Spleen (tissue), 11 donors: ENCODE results near the gene CDC42BPB. TPM values are rescaled to one million over a fixed set of nuclear protein-coding genes. Genes with fewer than 3 reads are reported as not detected.

ENCODE experiments used
- DNase-seq: peaks from one replicate; pipeline ENCODE4 v3.0.0-alpha.2; 2020
- H3K27ac ChIP-seq, 8 donors: fragments of 200-600 bp; sonication (generic) in 7 of 8; 1 replicate in 4 of 8; 2 replicates in 4 of 8; pipeline versions ENCODE4 v1.5.0 to v1.8.0; 2016 to 2021; ENCODE audit warnings: inconsistent platforms in 4 of 8, mild to moderate bottlenecking in 4 of 8, moderate library complexity in 1 of 8
- H3K27me3 ChIP-seq, 7 donors: fragments of 200-600 bp; sonication (generic) in 6 of 7; replicated peaks in 1 of 7; 1 replicate in 4 of 7; 2 replicates in 3 of 7; pipeline versions ENCODE4 v1.5.0 to v1.8.0; 2016 to 2021; ENCODE audit warnings: inconsistent platforms in 3 of 7, mild to moderate bottlenecking in 1 of 7
- H3K36me3 ChIP-seq, 6 donors: fragments of 200-600 bp; sonication (generic) in 5 of 6; 1 replicate in 4 of 6; 2 replicates in 2 of 6; pipeline versions ENCODE4 v1.5.0 to v1.8.0; 2016 to 2021; ENCODE audit warnings: inconsistent platforms in 2 of 6
- H3K4me1 ChIP-seq, 6 donors: fragments of 200-600 bp; sonication (generic) in 5 of 6; 1 replicate in 3 of 6; 2 replicates in 3 of 6; pipeline versions ENCODE4 v1.5.0 to v1.8.0; 2016 to 2021; ENCODE audit warnings: inconsistent platforms in 3 of 6
- H3K4me3 ChIP-seq, 8 donors: fragments of 200-600 bp; sonication (generic) in 7 of 8; 1 replicate in 4 of 8; 2 replicates in 4 of 8; pipeline versions ENCODE4 v1.5.0 to v1.8.0; 2016 to 2021; ENCODE audit warnings: inconsistent platforms in 4 of 8, mild to moderate bottlenecking in 4 of 8, moderate library complexity in 2 of 8
- H3K9me3 ChIP-seq, 8 donors: fragments of 200-600 bp; sonication (generic) in 7 of 8; 1 replicate in 4 of 8; 2 replicates in 4 of 8; pipeline versions ENCODE4 v1.5.0 to v1.8.0; 2016 to 2021; ENCODE audit warnings: inconsistent platforms in 4 of 8
- POLR2A ChIP-seq, 3 donors: fragments of 450-650 bp; IDR thresholded peaks; one replicate each; pipeline ENCODE4 v1.5.1; 2017; ENCODE audit warnings: antibody characterized with exemption in 3 of 3, mild to moderate bottlenecking in 1 of 3
- POLR2AphosphoS5 ChIP-seq, 3 donors: sonication (generic); formaldehyde crosslinking; IDR thresholded peaks; one replicate each; pipeline ENCODE4 v1.5.1; 2017; ENCODE audit warnings: antibody characterized with exemption in 3 of 3
- WGBS, 5 donors: extraction: QIAGEN DNeasy Blood & Tissue Kit in 3 of 5; methylation state at CpG; one replicate each; pipeline versions ENCODE4 v1.1.5 to v1.1.7; 2013 to 2018; 5-methylcytosine and 5-hydroxymethylcytosine counted together
- intact Hi-C: fragments of 100-400 bp; cut with DNase I; formaldehyde crosslinking; loops from one replicate; pipeline ENCODE4 v1.15.0; 2023; ENCODE audit warnings: low total_unique reads
- polyA plus RNA-seq, 3 donors: library from polyadenylated mRNA; stranded (reverse); fragments of 200-250 nt; gene quantifications; one replicate each; pipeline ENCODE4 v1.2.1, GENCODE V29; 2013
- total RNA-seq, 7 donors: library from RNA; depleted of rRNA in 3 of 7; stranded (reverse); fragments of >200 nt in 3 of 7; fragmentation: NEBNext Ultra II Directional in 4 of 7; extraction: Animal tissue kit (Norgen Biotek cat#: 25700) in 4 of 7; gene quantifications; one replicate each; pipeline versions ENCODE4 v1.1.0 to v1.2.1, GENCODE V29; 2016 to 2021
- TF ChIP-seq, protein P1 (sequence below), 11 experiments: fragments of 200-600 bp in 7 of 11; fragments of 450-650 bp in 4 of 11; sonication (generic) in 4 of 11; IDR thresholded peaks in 8 of 11; conservative IDR thresholded peaks in 3 of 11; 1 replicate in 7 of 11; 2 replicates in 4 of 11; pipeline versions ENCODE4 v1.4.0 to v1.8.0; 2016 to 2021; ENCODE audit warnings: antibody characterized with exemption in 11 of 11, inconsistent platforms in 4 of 11, mild to moderate bottlenecking in 1 of 11
- donor health status: healthy with polysubstance abuse.
- donor health status: DM: no; HTN: no; CAD: no; lungs with moderate emphysema.
- donor health status: DM: no; HTN: no; CAD: no.
- donor health status: Bipolar disorder and iron deficiency.
- donor health status: healthy.
- donor health status: DM: no; HTN: no; CAD: no.
- donor health status: DM: yes; HTN: yes; CAD: no.

CDC42BPB gene
- total and polyA plus RNA-seq, 10 donors, result 6.4 to 94.5 (median 77.8) TPM

DNA sequence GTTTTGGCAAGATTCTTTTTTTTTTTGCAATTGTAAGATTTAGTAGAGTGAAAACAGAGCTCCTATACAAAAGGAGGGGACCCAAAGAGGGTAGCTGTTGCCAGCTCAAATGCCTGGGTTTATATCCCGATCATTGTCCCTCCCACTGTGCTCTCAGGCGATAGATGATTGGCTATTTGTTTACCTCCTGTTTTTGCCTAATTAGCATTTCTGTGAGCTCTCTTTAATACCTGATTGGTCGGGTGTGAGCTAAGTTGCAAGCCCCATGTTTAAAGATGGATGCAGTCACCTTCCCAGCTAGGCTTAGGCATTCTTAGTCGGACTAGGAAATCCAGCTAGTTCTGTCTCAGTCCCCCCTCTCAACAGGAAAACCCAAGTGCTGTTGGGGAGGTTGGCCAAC is 39.0 kb upstream of the CDC42BPB start:
- peak overlapping the region in 2 of 8 donors; percentile 33 to 49 for H3K27ac ChIP-seq
- H3K9me3 ChIP-seq, result no peaks in the 10 kb centered on the region
- H3K36me3 ChIP-seq, result no peaks in the 10 kb centered on the region
- 57 to 89% (median 85%) methylated on average over 4 of the region's 4 CpGs for WGBS, 5 donors
- peaks cover 0 to 9% (median 0%) of the 10 kb centered on the region in 7 donors for H3K27me3 ChIP-seq
- no peak overlapping the region for H3K4me3 ChIP-seq
- intact Hi-C loops, result loop anchor here (10.0 kb wide), 1 partner anchor 402 kb away; no protein-coding TSS in a partner anchor
- peaks cover 4 to 73% (median 57%) of the 10 kb centered on the region in 6 donors for H3K4me1 ChIP-seq
- no peak for DNase-seq
- no peak for TF ChIP-seq POLR2A (IDR thresholded peaks at IDR 0.05)
- TF ChIP-seq POLR2AphosphoS5 (IDR thresholded peaks at IDR 0.05), result no peak
- TF ChIP-seq, protein P1, sequence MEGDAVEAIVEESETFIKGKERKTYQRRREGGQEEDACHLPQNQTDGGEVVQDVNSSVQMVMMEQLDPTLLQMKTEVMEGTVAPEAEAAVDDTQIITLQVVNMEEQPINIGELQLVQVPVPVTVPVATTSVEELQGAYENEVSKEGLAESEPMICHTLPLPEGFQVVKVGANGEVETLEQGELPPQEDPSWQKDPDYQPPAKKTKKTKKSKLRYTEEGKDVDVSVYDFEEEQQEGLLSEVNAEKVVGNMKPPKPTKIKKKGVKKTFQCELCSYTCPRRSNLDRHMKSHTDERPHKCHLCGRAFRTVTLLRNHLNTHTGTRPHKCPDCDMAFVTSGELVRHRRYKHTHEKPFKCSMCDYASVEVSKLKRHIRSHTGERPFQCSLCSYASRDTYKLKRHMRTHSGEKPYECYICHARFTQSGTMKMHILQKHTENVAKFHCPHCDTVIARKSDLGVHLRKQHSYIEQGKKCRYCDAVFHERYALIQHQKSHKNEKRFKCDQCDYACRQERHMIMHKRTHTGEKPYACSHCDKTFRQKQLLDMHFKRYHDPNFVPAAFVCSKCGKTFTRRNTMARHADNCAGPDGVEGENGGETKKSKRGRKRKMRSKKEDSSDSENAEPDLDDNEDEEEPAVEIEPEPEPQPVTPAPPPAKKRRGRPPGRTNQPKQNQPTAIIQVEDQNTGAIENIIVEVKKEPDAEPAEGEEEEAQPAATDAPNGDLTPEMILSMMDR (IDR thresholded peaks at IDR 0.05 in 8 of 11, conservative IDR thresholded peaks at IDR 0.05 in 3 of 11), result no peak

DNA sequence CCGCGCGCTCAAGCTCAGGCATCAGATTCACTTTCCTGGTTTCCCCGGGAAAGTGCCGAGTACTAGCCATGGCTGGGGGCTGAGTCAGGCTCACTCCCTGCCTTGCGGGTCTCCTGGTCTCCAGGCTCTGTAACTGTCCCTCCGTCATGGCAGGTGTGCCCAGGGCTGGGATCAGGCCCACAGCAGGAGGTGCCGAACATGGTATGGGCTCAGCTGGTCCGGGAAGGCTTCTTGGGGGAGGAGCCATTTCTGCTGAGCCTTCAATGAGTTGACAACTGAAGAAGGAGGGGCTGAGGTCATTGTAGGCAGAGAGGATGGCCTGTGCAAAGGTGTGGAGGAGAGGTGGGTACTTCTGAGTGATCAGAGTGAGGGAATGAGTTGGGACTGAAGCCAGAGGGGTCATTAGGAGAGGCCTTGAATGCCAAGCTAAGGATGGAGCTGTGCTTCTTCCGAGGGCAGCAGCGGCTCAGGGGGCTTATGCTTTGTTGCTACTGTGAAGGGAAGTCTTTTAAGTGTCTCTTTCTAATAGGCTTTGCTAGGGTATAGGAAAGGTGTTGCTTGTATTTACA is 37.9 kb upstream of the CDC42BPB start:
- Histone ChIP-seq H3K4me1 (peaks cover 4 to 72% (median 57%) of the 10 kb centered on the region in 6 donors), H3K27me3 (peaks cover 0 to 18% (median 0%) of the 10 kb centered on the region in 7 donors), H3K4me3 (peak overlapping the region in 5 of 8 donors; percentile 2 to 46 (median 13)), H3K36me3 (no peaks in the 10 kb centered on the region), H3K9me3 (no peaks in the 10 kb centered on the region), H3K27ac (peak overlapping the region; percentile 15 to 85 (median 78))
- WGBS, 5 donors, result 75 to 90% (median 88%) methylated on average over 10 to 11 of the region's 11 CpGs
- intact Hi-C loops, result loop anchor here (10.0 kb wide), 1 partner anchor 400 kb away; no protein-coding TSS in a partner anchor
- DNase-seq, result no peak
- TF ChIP-seq POLR2AphosphoS5 (IDR thresholded peaks at IDR 0.05) (no peak), POLR2A (IDR thresholded peaks at IDR 0.05) (no peak)
- TF ChIP-seq, protein P1 (IDR thresholded peaks at IDR 0.05 in 8 of 11, conservative IDR thresholded peaks at IDR 0.05 in 3 of 11), result no peak

DNA sequence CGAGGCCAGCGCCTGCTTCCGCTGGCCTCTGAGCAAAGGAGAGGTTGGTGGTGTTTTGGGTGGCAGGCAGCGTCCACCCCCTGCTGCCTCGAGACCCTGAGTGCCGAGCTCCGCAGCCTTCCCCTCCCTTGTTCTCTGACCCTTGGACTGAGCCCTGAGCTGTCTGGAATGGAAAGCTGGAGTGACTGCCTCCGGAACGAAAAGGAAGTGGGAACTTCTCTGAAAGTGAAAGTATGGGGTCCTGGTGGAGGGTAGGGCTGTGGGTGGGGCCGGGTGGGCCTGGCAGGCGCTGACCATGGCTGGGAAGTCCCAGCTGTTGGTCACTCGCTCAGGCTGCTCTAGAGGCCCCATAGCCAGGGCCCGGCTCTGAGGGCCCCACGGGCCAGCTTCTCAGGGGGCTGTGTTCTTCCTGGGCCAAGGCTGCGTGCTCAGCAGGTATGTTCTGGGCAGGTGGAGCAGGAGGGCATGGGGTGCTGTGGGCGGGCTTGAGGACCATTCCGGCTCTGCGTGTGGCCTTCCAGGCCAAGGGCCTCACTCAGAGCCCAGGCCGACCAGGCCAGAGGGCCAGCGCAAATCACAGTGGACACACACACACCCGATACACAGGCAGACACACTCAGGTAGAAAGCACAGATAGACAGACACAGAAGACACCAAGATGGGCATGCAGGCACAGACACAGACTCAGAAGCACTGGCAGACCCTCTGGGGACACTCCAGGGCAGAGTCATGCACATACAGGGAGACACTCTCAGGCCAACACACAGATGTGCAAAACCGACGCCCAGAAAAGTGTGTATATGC is 37.3 kb upstream of the CDC42BPB start, which contains the start of gene EXOC3L4:
Gene EXOC3L4 (plus strand): TSS at position 320 of the 804 bp plus-strand sequence. CDS start 5,495 bp downstream, outside the sequence.
- no peaks in the 10 kb centered on the region for H3K9me3 ChIP-seq
- intact Hi-C loops, result loop anchor here (10.0 kb wide), 1 partner anchor 400 kb away; no protein-coding TSS in a partner anchor
- TF ChIP-seq POLR2A (IDR thresholded peaks at IDR 0.05) (no peak), POLR2AphosphoS5 (IDR thresholded peaks at IDR 0.05) (peak in 2 of 3 donors; percentile 52 to 55)
- TF ChIP-seq, protein P1 (IDR thresholded peaks at IDR 0.05 in 8 of 11, conservative IDR thresholded peaks at IDR 0.05 in 3 of 11), result no peak
- peaks cover 4 to 65% (median 50%) of the 10 kb centered on the region in 6 donors for H3K4me1 ChIP-seq
- H3K27ac ChIP-seq, result peak within 1 kb of the TSS; percentile 15 to 85 (median 78)
- H3K27me3 ChIP-seq, result peaks cover 0 to 24% (median 0%) of the 10 kb centered on the region in 7 donors
- WGBS, 5 donors, result 45 to 59% (median 53%) methylated on average over 12 to 23 of the region's 23 CpGs
- H3K4me3 ChIP-seq, result peak within 1 kb of the TSS in 5 of 8 donors; percentile 2 to 46 (median 13)
- no peak for DNase-seq
- H3K36me3 ChIP-seq, result no peaks in the 10 kb centered on the region
